HG03439 (cell line): ENCODE data around the gene GRID1.
"Not testable (repeated sequence)": the region's sequence is repeated elsewhere in the genome, so short reads cannot be mapped to it uniquely, and the experiment has no call there.

Source experiments
- ATAC-seq: cut with Tn5 transposase; IDR thresholded peaks from one replicate; pipeline ENCODE4 v1.9.1; 2021; ENCODE audit warnings: mild to moderate bottlenecking, moderate library complexity; ENCODE audit not compliant: unreplicated experiment

GRID1 gene

GRCh38 chr10:86255405-86256251, 111.0 kb downstream of the GRID1 start:
- no peak for ATAC-seq

- no peak for ATAC-seq
These were observed 111.9 kb downstream of the GRID1 start for GRCh38 chr10:86254526-86255174.

GRCh38 chr10:86254081-86254480, 112.5 kb downstream of the GRID1 start:
- no peak for ATAC-seq

GRCh38 chr10:86253091-86254072, 113.2 kb downstream of the GRID1 start:
- ATAC-seq: no peak

DNA sequence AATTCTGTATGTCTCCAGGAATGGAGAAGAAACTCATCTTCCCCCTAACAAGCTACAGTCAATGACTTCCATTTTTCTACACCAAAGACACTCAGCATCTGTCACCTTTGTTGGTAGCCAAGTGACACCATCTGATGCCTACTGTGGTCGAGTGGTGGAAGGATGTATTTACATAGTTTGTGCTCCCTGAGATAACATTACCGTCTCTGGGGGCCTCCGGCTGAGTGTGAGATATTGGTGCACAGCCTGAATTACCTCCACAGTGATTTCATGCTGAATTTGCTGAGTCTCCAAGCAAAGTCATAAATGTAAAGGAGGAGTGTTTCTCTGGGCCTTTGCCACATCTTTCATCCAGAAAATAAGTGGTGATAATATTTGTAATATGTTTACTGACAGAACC, 114.0 kb downstream of the GRID1 start:
- ATAC-seq: no peak

GRCh38 chr10:86252079-86252478, 114.5 kb downstream of the GRID1 start:
- ATAC-seq: no peak

GRCh38 chr10:86251426-86251825, 115.2 kb downstream of the GRID1 start:
- ATAC-seq: no peak

DNA sequence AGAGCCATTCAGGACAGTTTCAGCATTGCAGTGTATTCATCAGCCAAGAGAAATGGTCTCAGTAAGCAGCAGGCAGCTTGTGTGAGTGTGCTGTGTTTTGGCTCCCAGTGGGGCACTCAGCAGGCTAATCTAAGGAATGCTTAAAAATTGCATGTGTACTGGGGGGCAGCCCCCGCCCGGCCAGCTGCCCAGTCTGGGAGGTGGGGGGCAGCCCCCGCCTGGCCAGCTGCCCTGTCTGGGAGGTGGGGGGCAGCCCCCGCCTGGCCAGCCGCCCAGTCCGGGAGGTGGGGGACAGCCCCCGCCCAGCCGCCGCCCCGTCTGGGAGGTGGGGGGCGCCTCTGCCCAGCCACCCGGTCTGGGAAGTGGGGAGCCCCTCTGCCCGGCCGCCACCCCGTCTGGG, 116.2 kb downstream of the GRID1 start:
- no peak for ATAC-seq

GRCh38 chr10:86249794-86250193, 116.8 kb downstream of the GRID1 start:
- no peak for ATAC-seq

DNA sequence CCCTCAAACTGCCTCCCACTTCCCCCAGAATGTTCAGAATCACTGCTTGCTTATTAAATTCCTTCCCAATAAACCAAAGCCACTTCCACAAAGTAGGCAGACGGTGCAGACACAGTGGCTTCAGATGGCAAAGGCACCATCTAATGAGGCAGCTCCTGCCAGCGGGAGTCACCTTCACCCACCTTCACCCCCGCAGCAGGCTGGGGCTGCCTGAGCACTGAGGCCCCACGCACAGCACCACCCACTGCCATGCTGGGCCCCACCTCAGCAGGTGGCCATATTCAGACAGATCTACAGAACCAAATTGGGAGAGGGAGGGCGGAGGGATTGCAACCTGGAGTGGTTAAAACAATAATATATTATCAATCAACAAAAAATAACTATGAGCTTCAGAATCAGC, 118.5 kb downstream of the GRID1 start:
- ATAC-seq: no peak

- ATAC-seq: no peak
These were observed 119.0 kb downstream of the GRID1 start for GRCh38 chr10:86247588-86247987.

- no peak for ATAC-seq
These were observed 119.5 kb downstream of the GRID1 start for GRCh38 chr10:86247073-86247472.

- no peak for ATAC-seq
These were observed 120.2 kb downstream of the GRID1 start for GRCh38 chr10:86246279-86246940.

GRCh38 chr10:86245015-86245394, 121.6 kb downstream of the GRID1 start:
- no peak for ATAC-seq

DNA sequence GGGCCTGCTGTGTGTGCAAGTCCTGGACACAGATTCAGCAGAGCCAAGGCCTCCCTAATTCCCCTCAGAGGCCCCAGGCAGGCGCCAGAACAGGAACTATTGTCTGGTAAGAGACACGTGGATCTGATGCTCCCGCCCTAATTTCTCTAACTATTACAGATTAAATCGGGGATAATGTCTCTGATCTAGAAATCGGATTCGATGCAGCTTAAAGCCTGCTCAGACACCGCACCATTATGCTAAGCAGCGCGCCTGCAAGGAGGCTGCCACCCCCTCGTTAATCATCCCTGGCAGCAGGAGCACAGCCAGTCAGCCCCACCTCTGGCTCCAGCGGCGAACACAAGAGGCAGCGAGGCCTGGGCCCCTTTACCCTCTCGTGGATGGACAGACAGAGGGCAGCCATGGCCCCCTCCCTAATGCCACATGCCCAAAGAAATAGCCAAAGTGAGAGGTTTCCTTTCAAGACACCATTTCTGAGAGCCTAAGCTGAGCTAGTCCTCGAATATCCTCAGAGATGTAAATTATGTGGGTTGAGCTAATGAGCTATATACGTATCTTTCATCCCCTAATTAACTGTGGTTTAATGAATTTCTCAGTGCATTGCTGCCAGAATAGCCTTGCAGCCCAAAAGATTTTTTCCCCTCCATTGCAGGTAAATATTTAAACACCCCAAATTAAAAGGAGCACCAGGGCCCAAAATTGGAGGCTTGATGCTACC, 122.1 kb downstream of the GRID1 start:
- no peak for ATAC-seq

DNA sequence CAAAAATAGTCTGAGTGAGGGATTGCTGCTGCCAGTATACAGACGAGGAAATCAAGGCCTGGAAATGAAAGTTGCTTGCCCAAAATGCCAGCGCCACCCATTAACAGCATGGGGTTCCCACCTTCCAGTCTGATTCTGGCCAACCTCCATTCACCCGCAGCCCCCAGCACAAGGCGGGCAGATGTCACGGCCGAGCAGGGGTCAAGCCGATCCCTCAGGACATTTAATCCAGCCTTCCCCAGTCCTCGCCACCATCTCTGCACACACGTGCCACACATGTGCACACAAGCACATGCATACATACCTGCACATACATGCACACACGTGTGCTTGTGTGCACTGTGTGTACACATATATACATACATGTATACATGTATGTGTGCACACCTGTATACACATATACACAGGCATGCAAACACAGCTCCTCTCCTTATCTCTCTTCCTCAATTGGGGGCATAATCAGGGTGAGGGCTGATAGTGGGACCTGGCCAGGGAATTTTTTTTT, 122.9 kb downstream of the GRID1 start:
- ATAC-seq: no peak

- ATAC-seq: no peak
These were observed 123.8 kb downstream of the GRID1 start for GRCh38 chr10:86242761-86243160.

- ATAC-seq: not testable (repeated sequence)
These were observed 128.5 kb downstream of the GRID1 start for GRCh38 chr10:86238089-86238488.

GRCh38 chr10:86234541-86235270, 131.9 kb downstream of the GRID1 start:
- ATAC-seq: no peak
